ENCODE measurements around the gene DNAL1. TPM values are rescaled to one million over a fixed set of nuclear protein-coding genes. Genes with fewer than 3 reads are reported as not detected.

The DNAL1 gene
- total RNA-seq, 1 experiment from 2014 or later: 14.3 TPM

DNA sequence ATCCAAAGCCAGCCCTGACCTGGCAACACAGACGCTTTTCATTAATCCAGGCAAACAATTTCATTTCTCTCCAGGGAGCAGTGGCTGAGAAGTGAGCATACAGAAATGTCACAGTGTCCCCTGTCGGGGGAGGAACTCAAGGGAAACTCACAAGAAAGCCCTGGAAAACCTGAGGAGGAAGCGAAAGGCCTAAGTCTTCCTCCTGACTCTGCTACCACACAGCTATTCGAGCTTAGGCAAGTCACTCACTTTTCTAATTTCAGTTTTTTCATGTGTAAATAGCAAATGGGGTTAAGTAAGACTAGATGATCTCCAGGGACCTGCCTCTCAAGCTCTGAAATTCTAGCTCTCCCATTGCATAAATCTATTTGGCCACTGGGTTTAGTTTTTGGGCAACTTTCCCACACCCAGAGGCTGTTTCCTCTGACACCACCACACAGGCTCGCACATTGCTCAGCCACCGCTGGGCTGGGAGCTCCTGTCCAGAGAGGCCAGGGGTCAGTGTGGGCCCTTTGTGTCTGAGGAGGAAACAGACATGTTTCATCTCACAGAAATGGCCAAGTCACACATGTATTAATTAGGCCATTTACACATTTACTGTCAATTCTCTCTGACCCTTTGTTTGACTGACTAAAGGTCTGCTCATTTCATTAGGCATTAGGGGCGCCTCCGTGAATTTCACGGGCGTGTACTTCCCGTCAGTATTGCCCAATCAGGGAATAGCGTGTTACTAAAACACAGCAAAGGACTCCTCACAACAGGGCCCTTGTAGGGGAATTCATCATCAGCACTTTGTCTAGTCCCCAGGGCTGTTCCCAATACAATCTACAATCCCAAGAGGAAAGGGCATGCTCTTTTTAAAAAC is 79.2 kb downstream of the DNAL1 start:
- Mint-ChIP-seq H3K9me3 (no peaks in the 10 kb centered on the region), H3K27ac (peak overlapping the region; percentile 58), H3K4me3 (no peak overlapping the region), H3K36me3 (peaks cover 10% of the 10 kb centered on the region), H3K4me1 (peaks cover 52% of the 10 kb centered on the region), H3K27me3 (ENCODE audit: low read depth) (no peaks in the 10 kb centered on the region)
- ChIA-PET CTCF (interaction anchor here (0.8 to 2.3 kb wide), 8 partner anchors 14 to 163 kb away, joined by 3 to 14 read pairs (median 3); partner anchors contain the start of gene ZNF410), POLR2A (no interaction called here)
- ATAC-seq (no peak), DNase-seq (ENCODE audit: low spot score) (no peak)
- TF ChIP-seq ZNF317 (CRISPR knock-in tag; IDR thresholded peaks at IDR 0.05; ENCODE audit: borderline replicate concordance, low read depth) (no peak), MAX (CRISPR knock-in tag; IDR thresholded peaks at IDR 0.05) (no peak), ZNF532 (CRISPR knock-in tag; IDR thresholded peaks at IDR 0.05; ENCODE audit: borderline replicate concordance) (no peak), ZNF121 (CRISPR knock-in tag; IDR thresholded peaks at IDR 0.05) (no peak), TCF7 (CRISPR knock-in tag; IDR thresholded peaks at IDR 0.05; ENCODE audit: low read depth) (no peak), AFF4 (CRISPR knock-in tag; IDR thresholded peaks at IDR 0.05; ENCODE audit: borderline replicate concordance) (no peak), SMAD4 (CRISPR knock-in tag; IDR thresholded peaks at IDR 0.05) (no peak), ZNF232 (CRISPR knock-in tag; IDR thresholded peaks at IDR 0.05) (no peak), CDX4 (CRISPR knock-in tag; IDR thresholded peaks at IDR 0.05; ENCODE audit: borderline replicate concordance) (no peak), NR2C2 (CRISPR knock-in tag; IDR thresholded peaks at IDR 0.05) (no peak), EMX1 (CRISPR knock-in tag; IDR thresholded peaks at IDR 0.05) (no peak), FOXK1 (CRISPR knock-in tag; IDR thresholded peaks at IDR 0.05) (no peak), RORB (CRISPR knock-in tag; IDR thresholded peaks at IDR 0.05) (no peak)
- TF ChIP-seq, protein P1, sequence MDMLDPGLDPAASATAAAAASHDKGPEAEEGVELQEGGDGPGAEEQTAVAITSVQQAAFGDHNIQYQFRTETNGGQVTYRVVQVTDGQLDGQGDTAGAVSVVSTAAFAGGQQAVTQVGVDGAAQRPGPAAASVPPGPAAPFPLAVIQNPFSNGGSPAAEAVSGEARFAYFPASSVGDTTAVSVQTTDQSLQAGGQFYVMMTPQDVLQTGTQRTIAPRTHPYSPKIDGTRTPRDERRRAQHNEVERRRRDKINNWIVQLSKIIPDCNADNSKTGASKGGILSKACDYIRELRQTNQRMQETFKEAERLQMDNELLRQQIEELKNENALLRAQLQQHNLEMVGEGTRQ (CRISPR knock-in tag; IDR thresholded peaks at IDR 0.05): no peak
- TF ChIP-seq, protein P2, sequence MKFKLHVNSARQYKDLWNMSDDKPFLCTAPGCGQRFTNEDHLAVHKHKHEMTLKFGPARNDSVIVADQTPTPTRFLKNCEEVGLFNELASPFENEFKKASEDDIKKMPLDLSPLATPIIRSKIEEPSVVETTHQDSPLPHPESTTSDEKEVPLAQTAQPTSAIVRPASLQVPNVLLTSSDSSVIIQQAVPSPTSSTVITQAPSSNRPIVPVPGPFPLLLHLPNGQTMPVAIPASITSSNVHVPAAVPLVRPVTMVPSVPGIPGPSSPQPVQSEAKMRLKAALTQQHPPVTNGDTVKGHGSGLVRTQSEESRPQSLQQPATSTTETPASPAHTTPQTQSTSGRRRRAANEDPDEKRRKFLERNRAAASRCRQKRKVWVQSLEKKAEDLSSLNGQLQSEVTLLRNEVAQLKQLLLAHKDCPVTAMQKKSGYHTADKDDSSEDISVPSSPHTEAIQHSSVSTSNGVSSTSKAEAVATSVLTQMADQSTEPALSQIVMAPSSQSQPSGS (CRISPR knock-in tag; IDR thresholded peaks at IDR 0.05; ENCODE audit: borderline replicate concordance, low read depth): no peak
- TF ChIP-seq, protein P3, sequence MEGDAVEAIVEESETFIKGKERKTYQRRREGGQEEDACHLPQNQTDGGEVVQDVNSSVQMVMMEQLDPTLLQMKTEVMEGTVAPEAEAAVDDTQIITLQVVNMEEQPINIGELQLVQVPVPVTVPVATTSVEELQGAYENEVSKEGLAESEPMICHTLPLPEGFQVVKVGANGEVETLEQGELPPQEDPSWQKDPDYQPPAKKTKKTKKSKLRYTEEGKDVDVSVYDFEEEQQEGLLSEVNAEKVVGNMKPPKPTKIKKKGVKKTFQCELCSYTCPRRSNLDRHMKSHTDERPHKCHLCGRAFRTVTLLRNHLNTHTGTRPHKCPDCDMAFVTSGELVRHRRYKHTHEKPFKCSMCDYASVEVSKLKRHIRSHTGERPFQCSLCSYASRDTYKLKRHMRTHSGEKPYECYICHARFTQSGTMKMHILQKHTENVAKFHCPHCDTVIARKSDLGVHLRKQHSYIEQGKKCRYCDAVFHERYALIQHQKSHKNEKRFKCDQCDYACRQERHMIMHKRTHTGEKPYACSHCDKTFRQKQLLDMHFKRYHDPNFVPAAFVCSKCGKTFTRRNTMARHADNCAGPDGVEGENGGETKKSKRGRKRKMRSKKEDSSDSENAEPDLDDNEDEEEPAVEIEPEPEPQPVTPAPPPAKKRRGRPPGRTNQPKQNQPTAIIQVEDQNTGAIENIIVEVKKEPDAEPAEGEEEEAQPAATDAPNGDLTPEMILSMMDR (IDR thresholded peaks at IDR 0.05): no peak
